CD4-positive, alpha-beta T cell treated with Interleukin-4 for 1 hour (primary cell): ENCODE measurements around the gene RARS1.

Experiments used
- DNase-seq, 2 donors: peaks; one replicate each; pipeline ENCODE4 v3.0.0-alpha.2; 2020 to 2022

Gene RARS1

DNA sequence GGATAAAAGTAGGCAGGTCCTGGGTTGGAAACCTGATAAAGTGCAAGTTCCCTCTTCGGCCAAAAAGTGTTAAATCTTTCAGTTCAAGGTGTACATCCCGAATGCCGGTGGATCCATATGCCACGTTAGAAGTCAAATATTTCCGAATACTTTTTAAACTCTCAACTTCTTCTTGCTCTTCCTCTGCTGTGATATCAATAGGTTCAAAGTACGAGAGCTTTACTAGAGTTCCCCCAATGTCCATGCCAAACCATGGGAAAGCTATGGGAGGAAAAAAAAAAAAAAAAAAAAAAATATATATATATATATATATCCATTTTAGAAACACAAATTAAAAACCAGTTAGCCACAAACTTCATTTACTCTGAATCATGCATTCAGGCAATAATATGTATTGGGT lies 82.5 kb downstream of the RARS1 start:
- DNase-seq: no peak
